Fibroblast of the aortic adventitia (primary cell): ENCODE measurements around the gene TRMT61A. TPM values are rescaled to one million over a fixed set of nuclear protein-coding genes. Genes with fewer than 3 reads are reported as not detected.

Experiments used
- DNase-seq: peaks from one replicate; pipeline ENCODE4 v3.0.0-alpha.2; 2010; ENCODE audit warnings: low read depth
- H3K4me3 ChIP-seq: 2 replicates; pipeline ENCODE4 v1.5.1; 2011; ENCODE audit warnings: low read depth, mild to moderate bottlenecking, control low read depth, low read length, moderate library complexity
- CTCF ChIP-seq: IDR thresholded peaks from 2 replicates; pipeline ENCODE4 v1.5.1; 2011; ENCODE audit warnings: mild to moderate bottlenecking, low read length, control low read depth, inconsistent platforms; ENCODE audit not compliant: insufficient read depth
- total RNA-seq: library from RNA; depleted of rRNA; stranded (reverse); fragments of >200 nt; gene quantifications from 2 replicates; pipeline ENCODE4 v1.2.3, GENCODE V29; 2012; ENCODE audit warnings: low replicate concordance

TRMT61A gene
- total RNA-seq, 1 donor, result 9.2 TPM

- DNase-seq, result no peak
- TF ChIP-seq CTCF, result no peak
- no peak overlapping the region for H3K4me3 ChIP-seq
Measured at GRCh38 chr14:103545219-103545914, 16.4 kb downstream of the TRMT61A start.

DNA sequence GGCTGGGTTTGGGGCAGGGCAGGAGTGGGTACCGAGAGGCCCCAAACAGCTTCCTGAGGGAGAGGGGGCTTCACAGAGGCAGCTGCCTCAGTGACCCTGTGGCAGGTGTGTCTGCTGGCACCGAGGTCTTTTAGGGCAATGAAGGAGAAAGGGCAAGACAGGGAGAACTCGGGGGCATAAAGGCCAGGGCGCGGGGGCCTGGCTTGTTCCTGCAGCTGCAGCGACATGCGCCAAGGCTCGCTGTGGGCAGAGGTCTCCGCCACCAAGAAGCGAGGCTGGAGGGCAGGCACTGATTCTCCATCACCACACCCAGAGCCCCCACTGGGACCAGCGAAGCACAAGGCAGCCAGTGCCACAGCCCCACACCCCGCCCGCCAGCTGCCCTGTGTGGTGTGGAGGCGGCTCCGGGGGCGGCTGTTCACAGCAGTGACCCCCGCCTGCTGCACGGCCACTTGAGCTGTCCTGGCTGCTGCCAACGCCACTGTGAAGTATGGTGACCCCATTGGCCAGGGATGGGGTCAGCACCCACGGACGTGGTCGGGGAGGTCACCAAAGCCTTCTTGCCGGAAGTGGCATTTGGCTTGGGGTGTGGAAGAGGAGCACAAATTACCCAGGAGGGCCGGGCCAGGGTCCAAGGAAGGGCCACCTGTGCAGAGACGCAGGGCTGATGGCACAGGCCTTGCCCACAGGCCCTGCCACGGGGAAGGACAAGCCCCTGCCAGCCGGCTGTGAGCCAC is 17.1 kb downstream of the TRMT61A start:
- DNase-seq, result no peak
- H3K4me3 ChIP-seq, result no peak overlapping the region
- TF ChIP-seq CTCF, result no peak

DNA sequence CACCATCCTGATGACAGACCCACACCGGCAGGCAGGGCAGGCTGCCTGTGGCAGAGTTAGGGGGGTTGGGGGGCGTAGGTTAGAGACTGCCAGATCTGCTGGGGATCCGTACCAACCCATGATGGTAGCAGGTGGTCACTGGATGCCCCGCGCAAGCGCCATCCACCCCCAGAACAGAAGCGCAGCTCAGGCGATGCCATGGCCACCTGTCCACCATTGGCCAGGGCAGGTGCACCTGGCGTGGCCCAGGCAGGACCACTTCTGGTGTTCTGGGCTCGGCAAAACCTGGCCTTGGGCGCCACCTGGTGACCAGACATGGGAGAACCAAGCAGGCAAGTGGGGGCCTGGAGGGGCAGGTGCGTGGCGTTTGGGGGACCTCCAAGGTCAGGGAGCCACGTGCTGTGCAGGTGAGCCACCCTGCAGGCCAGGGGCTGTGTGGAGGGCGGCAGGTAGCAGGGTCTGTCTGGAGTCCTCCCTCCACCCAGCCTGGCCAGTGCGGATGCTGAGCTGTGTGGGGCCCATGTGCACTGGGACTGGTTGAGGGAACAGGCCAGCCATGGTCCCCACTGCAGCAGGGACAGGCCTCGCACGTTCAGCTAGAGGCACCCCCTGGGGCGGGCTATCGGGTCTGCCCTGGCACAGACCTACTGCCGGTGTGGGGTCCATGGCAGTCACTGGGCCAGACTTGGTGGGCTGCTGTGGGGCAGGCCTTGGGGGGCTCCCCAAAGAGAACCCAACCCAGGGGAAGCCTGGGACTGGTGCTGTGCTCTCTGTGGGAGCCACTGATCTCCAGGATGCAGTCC is 17.9 kb downstream of the TRMT61A start:
- H3K4me3 ChIP-seq, result no peak overlapping the region
- peak; percentile 81 for TF ChIP-seq CTCF
- DNase-seq, result peak; percentile 52

DNA sequence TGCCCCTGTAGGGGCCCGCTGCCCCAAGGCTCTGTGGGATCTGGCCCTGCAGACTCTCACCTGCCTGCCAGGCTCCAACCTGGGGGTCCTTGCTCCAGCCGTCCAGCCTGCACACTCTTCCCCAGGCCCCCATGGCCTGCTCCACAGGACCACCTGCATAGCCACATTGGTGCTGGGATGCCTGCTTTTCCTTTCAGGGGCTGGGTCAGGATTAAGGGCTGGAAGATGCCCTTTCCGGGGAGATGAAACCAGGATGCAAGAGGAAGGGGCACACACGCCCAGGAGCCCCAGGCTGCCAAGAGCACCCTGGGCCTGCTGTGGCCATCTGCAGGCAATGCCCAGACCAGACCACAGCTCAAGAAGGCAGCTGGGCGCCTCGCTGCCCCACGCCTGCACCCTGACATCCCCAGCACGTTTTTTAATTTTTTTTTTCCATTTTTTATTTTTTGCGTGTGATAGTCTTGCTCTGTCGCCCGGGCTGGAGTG is 18.5 kb downstream of the TRMT61A start:
- no peak for DNase-seq
- no peak for TF ChIP-seq CTCF
- H3K4me3 ChIP-seq, result no peak overlapping the region

- no peak overlapping the region for H3K4me3 ChIP-seq
- no peak for DNase-seq
Measured at GRCh38 chr14:103547941-103548462, 19.0 kb downstream of the TRMT61A start.

More at GRCh38 chr14:103547941-103548462, 19.0 kb downstream of the TRMT61A start:
- TF ChIP-seq CTCF, result no peak
